ENCODE measurements around the gene ITPR1. TPM values are rescaled to one million over a fixed set of nuclear protein-coding genes. Genes with fewer than 3 reads are reported as not detected.

ITPR1 gene
- polyA plus RNA-seq, 1 experiment: 1.4 TPM

DNA sequence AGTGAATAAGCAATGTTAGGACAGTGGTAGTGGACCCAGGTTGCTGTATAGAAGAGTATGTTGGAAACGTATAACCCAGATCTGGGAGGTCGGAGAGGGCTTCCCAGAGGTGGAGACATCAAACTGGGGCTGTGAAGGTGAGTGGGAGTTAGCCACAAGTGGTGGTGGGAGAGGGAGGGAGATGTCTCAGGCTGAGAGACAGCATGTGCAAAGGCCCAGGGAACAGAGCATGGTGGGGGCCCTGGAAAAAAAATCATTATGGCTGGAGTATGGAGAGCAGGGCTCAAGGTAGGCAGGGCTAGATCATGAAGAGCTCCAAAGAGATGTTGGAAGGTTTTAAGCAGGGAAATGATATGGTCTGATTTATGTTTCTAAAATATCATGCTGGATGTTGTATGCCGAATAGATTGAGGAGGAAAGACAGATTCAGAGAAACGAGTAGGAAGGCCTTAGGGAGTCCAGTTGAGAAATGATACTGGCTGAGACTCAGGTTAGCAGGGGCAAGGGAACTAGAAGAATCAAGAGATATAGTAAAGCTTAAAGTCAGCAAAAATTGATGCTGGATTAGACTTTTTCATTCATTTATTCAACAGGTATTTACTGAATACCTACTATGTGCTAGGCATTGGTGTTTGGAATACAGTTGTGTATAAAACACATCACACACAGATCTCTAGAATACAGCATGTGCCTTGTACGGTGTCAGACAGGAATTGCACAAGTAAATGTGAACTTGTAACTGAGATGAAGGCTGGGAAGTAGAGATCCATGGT lies 17.0 kb downstream of the ITPR1 start:
- ChIA-PET POLR2A (no interaction called here), CTCF (interaction anchor here (1.8 kb wide), 1 partner anchor 15 kb away, joined by 8 read pairs; no protein-coding TSS in a partner anchor)
- H3K4me3 ChIP-seq (ENCODE audit: low read depth, low read length): no peak overlapping the region
- no peaks in the 10 kb centered on the region for H3K36me3 ChIP-seq (ENCODE audit: control insufficient read depth, insufficient read depth, low read length)
- TF ChIP-seq, protein P1, sequence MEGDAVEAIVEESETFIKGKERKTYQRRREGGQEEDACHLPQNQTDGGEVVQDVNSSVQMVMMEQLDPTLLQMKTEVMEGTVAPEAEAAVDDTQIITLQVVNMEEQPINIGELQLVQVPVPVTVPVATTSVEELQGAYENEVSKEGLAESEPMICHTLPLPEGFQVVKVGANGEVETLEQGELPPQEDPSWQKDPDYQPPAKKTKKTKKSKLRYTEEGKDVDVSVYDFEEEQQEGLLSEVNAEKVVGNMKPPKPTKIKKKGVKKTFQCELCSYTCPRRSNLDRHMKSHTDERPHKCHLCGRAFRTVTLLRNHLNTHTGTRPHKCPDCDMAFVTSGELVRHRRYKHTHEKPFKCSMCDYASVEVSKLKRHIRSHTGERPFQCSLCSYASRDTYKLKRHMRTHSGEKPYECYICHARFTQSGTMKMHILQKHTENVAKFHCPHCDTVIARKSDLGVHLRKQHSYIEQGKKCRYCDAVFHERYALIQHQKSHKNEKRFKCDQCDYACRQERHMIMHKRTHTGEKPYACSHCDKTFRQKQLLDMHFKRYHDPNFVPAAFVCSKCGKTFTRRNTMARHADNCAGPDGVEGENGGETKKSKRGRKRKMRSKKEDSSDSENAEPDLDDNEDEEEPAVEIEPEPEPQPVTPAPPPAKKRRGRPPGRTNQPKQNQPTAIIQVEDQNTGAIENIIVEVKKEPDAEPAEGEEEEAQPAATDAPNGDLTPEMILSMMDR (IDR thresholded peaks at IDR 0.05; ENCODE audit: insufficient read depth, low read depth, low read length): no peak
- H3K27me3 ChIP-seq (ENCODE audit: control insufficient read depth, insufficient read depth, low read length): no peaks in the 10 kb centered on the region; the same call in 1 of the 2 replicates
- DNase-seq (ENCODE audit: low read depth): no peak

DNA sequence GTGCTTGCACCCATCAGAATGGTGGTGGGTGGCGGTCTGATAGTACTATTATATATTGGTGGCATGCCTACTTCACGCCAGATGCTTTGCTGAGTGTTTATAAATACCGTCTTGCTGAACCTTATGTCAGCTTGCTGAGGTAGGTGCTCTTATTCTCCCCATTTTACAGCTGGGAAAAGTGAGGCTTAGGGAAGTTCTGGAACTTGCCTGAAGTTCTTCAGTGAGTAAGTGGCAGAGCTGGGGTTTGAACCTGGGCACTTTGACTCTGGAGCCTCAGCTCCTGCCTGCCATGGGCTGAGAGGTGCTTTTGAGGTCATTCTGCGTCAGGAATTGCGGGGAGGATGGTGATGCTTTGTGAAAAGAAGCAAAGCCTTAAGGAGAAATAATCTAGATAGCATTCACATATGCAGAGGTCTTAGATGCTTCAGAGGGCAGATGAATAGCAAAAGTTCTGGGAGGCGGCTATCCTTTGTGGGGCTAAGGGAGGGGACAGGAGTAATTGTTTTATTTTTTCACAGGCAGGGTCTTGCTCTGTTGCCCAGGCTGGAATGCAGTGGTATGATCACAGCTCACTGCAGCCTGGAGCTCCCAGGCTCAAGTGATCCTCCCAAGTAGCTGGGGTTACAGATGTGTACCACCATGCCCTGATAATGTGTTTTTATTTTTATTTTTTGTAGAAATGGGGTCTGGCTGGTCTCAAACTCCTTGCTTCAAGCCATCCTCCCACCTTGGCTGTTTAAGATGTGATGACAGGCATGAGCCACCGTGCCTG lies 18.5 kb downstream of the ITPR1 start:
- Histone ChIP-seq H3K36me3 (ENCODE audit: control insufficient read depth, insufficient read depth, low read length) (no peaks in the 10 kb centered on the region), H3K27me3 (ENCODE audit: control insufficient read depth, insufficient read depth, low read length) (no peaks in the 10 kb centered on the region; the same call in 1 of the 2 replicates), H3K4me3 (ENCODE audit: low read depth, low read length) (no peak overlapping the region)
- DNase-seq (ENCODE audit: low read depth): no peak
- CTCF ChIA-PET: interaction anchor here (1.8 kb wide), 1 partner anchor 16 kb away, joined by 8 read pairs; no protein-coding TSS in a partner anchor
- POLR2A ChIA-PET: no interaction called here
- TF ChIP-seq, protein P1 (IDR thresholded peaks at IDR 0.05; ENCODE audit: insufficient read depth, low read depth, low read length): no peak

DNA sequence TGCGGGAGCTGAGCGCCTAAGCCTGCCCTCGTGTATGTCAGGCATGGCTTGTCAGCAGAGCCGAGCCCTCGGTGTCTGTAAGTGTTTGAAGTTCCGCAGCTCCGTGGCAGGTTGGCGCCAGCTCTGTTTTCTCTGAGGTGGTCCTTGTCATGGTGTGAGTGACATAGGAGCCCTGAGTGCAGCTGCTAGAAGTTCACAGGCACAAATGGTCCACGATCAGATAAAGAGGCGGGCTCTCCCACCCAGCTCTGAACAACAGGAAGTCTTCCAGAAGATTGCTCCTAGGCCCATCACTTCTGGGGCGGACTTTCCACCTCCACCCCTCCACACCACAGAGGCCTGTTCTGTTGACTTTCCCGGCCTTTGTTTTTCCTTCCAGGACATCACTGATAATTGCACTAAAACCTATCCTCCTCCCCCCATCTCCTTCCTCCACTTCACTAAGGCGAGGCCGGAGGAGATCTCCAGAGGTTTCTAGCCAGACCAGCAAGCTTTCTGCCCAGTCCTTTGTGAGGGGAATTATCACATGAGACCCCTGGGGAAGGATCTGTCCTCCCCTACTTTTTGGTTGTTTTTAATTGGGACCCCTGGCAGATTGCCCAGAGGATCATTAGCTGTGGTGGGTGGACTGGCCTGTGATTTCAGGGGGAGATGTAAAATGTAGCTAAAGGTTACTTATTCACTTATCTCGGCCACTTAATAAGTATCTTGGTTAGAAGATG lies 19.9 kb downstream of the ITPR1 start:
- H3K27me3 ChIP-seq (ENCODE audit: control insufficient read depth, insufficient read depth, low read length): no peaks in the 10 kb centered on the region; the same call in 1 of the 2 replicates
- H3K36me3 ChIP-seq (ENCODE audit: control insufficient read depth, insufficient read depth, low read length): no peaks in the 10 kb centered on the region
- DNase-seq (ENCODE audit: low read depth): no peak
- CTCF ChIA-PET: no interaction called here
- TF ChIP-seq, protein P1 (IDR thresholded peaks at IDR 0.05; ENCODE audit: insufficient read depth, low read depth, low read length): no peak
- no peak overlapping the region for H3K4me3 ChIP-seq (ENCODE audit: low read depth, low read length)
- POLR2A ChIA-PET: interaction anchor here (0.6 kb wide), 1 partner anchor 71 kb away, joined by 3 read pairs; no protein-coding TSS in a partner anchor

DNA sequence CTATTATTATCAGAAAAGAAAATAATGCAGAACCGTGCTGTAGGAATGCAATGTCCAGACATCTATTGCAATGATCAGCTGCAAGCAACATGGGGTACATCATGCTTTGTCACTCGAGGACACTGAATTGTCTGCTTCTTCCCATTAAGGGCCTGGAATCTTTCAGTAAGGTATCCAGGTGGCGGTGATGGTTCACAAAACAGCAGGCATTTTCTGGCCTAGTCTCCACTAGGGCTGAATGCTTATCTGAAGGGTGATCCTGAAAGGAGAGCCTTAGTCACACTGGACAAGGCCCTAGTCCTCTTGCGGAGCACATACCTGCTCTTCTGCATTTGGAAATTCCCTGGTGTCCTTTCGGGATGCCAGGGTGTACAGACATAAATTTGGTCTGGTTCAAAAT lies 21.2 kb downstream of the ITPR1 start:
- ChIA-PET POLR2A (no interaction called here), CTCF (no interaction called here)
- TF ChIP-seq, protein P1 (IDR thresholded peaks at IDR 0.05; ENCODE audit: insufficient read depth, low read depth, low read length): no peak
- H3K4me3 ChIP-seq (ENCODE audit: low read depth, low read length): no peak overlapping the region
- no peaks in the 10 kb centered on the region; the same call in 1 of the 2 replicates for H3K27me3 ChIP-seq (ENCODE audit: control insufficient read depth, insufficient read depth, low read length)
- no peaks in the 10 kb centered on the region for H3K36me3 ChIP-seq (ENCODE audit: control insufficient read depth, insufficient read depth, low read length)
- DNase-seq (ENCODE audit: low read depth): no peak
